ENCODE results near the gene HSP90AA1.

GRCh38 chr14:102078831-102079699, 7.8 kb downstream of the HSP90AA1 start:
- TF ChIP-seq CTCF (IDR thresholded peaks at IDR 0.05) (no peak), POLR2A (IDR thresholded peaks at IDR 0.05) (no peak)
